Measurements from ENCODE around the gene PHF20. TPM values are rescaled to one million over a fixed set of nuclear protein-coding genes. Genes with fewer than 3 reads are reported as not detected.

The PHF20 gene
- total and polyA plus RNA-seq, 2 of the 8 experiments (the other 6 are each of a cell fraction or from before 2014, with no cell fraction given): 25.6 to 70.1 TPM

DNA sequence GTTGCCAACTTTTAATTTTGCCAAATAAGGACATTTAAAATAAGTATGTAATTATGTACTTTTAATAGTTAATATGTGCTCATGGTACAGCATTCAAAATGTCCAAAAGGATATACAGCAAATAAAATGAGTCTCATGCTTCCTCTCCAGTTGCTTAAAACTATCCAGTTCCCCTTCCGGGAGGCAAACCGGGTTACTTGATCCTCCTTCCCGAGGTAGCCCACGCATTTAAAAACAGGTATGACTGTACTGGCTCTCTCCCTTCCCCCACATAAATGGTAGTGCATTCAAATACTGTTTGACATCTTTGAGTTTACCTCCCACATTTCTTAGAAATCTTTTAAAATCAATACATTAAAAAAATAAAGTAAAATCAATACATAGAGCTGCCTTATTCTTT is 66.4 kb downstream of the PHF20 start (continued):
- TF ChIP-seq, protein P1, sequence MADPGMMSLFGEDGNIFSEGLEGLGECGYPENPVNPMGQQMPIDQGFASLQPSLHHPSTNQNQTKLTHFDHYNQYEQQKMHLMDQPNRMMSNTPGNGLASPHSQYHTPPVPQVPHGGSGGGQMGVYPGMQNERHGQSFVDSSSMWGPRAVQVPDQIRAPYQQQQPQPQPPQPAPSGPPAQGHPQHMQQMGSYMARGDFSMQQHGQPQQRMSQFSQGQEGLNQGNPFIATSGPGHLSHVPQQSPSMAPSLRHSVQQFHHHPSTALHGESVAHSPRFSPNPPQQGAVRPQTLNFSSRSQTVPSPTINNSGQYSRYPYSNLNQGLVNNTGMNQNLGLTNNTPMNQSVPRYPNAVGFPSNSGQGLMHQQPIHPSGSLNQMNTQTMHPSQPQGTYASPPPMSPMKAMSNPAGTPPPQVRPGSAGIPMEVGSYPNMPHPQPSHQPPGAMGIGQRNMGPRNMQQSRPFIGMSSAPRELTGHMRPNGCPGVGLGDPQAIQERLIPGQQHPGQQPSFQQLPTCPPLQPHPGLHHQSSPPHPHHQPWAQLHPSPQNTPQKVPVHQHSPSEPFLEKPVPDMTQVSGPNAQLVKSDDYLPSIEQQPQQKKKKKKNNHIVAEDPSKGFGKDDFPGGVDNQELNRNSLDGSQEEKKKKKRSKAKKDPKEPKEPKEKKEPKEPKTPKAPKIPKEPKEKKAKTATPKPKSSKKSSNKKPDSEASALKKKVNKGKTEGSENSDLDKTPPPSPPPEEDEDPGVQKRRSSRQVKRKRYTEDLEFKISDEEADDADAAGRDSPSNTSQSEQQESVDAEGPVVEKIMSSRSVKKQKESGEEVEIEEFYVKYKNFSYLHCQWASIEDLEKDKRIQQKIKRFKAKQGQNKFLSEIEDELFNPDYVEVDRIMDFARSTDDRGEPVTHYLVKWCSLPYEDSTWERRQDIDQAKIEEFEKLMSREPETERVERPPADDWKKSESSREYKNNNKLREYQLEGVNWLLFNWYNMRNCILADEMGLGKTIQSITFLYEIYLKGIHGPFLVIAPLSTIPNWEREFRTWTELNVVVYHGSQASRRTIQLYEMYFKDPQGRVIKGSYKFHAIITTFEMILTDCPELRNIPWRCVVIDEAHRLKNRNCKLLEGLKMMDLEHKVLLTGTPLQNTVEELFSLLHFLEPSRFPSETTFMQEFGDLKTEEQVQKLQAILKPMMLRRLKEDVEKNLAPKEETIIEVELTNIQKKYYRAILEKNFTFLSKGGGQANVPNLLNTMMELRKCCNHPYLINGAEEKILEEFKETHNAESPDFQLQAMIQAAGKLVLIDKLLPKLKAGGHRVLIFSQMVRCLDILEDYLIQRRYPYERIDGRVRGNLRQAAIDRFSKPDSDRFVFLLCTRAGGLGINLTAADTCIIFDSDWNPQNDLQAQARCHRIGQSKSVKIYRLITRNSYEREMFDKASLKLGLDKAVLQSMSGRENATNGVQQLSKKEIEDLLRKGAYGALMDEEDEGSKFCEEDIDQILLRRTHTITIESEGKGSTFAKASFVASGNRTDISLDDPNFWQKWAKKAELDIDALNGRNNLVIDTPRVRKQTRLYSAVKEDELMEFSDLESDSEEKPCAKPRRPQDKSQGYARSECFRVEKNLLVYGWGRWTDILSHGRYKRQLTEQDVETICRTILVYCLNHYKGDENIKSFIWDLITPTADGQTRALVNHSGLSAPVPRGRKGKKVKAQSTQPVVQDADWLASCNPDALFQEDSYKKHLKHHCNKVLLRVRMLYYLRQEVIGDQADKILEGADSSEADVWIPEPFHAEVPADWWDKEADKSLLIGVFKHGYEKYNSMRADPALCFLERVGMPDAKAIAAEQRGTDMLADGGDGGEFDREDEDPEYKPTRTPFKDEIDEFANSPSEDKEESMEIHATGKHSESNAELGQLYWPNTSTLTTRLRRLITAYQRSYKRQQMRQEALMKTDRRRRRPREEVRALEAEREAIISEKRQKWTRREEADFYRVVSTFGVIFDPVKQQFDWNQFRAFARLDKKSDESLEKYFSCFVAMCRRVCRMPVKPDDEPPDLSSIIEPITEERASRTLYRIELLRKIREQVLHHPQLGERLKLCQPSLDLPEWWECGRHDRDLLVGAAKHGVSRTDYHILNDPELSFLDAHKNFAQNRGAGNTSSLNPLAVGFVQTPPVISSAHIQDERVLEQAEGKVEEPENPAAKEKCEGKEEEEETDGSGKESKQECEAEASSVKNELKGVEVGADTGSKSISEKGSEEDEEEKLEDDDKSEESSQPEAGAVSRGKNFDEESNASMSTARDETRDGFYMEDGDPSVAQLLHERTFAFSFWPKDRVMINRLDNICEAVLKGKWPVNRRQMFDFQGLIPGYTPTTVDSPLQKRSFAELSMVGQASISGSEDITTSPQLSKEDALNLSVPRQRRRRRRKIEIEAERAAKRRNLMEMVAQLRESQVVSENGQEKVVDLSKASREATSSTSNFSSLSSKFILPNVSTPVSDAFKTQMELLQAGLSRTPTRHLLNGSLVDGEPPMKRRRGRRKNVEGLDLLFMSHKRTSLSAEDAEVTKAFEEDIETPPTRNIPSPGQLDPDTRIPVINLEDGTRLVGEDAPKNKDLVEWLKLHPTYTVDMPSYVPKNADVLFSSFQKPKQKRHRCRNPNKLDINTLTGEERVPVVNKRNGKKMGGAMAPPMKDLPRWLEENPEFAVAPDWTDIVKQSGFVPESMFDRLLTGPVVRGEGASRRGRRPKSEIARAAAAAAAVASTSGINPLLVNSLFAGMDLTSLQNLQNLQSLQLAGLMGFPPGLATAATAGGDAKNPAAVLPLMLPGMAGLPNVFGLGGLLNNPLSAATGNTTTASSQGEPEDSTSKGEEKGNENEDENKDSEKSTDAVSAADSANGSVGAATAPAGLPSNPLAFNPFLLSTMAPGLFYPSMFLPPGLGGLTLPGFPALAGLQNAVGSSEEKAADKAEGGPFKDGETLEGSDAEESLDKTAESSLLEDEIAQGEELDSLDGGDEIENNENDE (IDR thresholded peaks at IDR 0.05; ENCODE audit: insufficient replicate concordance, low read length): no peak
- TF ChIP-seq CREB1 (IDR thresholded peaks at IDR 0.05) (no peak), RXRA (IDR thresholded peaks at IDR 0.05; ENCODE audit: insufficient read depth, low read depth, low read length) (no peak), KDM4A (IDR thresholded peaks at IDR 0.05; ENCODE audit: low read depth, low read length, severe bottlenecking) (no peak), ATF3 (IDR thresholded peaks at IDR 0.05; ENCODE audit: insufficient read depth, low read depth, low read length) (no peak), TCF12 (IDR thresholded peaks at IDR 0.05; ENCODE audit: low read depth, low read length) (no peak), SP2 (IDR thresholded peaks at IDR 0.05; ENCODE audit: low read length) (no peak), CEBPB (IDR thresholded peaks at IDR 0.05; ENCODE audit: low read depth, low read length) (no peak), ASH2L (IDR thresholded peaks at IDR 0.05; ENCODE audit: low read length) (no peak), POLR2AphosphoS5 (IDR thresholded peaks at IDR 0.05; ENCODE audit: low read depth, low read length) (no peak), MAX (IDR thresholded peaks at IDR 0.05) (no peak)
- TF ChIP-seq, protein P2, sequence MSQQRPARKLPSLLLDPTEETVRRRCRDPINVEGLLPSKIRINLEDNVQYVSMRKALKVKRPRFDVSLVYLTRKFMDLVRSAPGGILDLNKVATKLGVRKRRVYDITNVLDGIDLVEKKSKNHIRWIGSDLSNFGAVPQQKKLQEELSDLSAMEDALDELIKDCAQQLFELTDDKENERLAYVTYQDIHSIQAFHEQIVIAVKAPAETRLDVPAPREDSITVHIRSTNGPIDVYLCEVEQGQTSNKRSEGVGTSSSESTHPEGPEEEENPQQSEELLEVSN (IDR thresholded peaks at IDR 0.05): no peak
